NCI-H82 (cell line): ENCODE measurements around the gene LRCH1.

Experiments used
- DNase-seq: peaks from one replicate; lab custom pipeline; 2025; lab: John Stamatoyannopoulos, UW

LRCH1 gene

GRCh38 chr13:46799139-46799538 lies 246.2 kb downstream of the LRCH1 start:
- no peak for DNase-seq

GRCh38 chr13:46801858-46802257 lies 248.9 kb downstream of the LRCH1 start:
- DNase-seq = no peak
